CD4-positive, alpha-beta T cell treated with Interleukin-2 at 100 ng/mL for 4 hours (primary cell): ENCODE results near the gene HSD11B1L.

Source experiments
- DNase-seq: peaks from one replicate; pipeline ENCODE4 v3.0.0-alpha.2; 2020; ENCODE audit warnings: low spot score

HSD11B1L gene

GRCh38 chr19:5666921-5667610 is 13.8 kb upstream of the HSD11B1L start:
- DNase-seq: no peak

- no peak for DNase-seq
These were observed 13.0 kb upstream of the HSD11B1L start for GRCh38 chr19:5667751-5668271.

GRCh38 chr19:5669212-5669611 is 11.6 kb upstream of the HSD11B1L start:
- no peak for DNase-seq

- no peak for DNase-seq
These were observed 9.2 kb upstream of the HSD11B1L start for GRCh38 chr19:5671600-5671999.

GRCh38 chr19:5672708-5673459 is 7.9 kb upstream of the HSD11B1L start:
- no peak for DNase-seq

GRCh38 chr19:5673752-5674151 is 7.1 kb upstream of the HSD11B1L start:
- DNase-seq: no peak

GRCh38 chr19:5674714-5675113 is 6.1 kb upstream of the HSD11B1L start:
- no peak for DNase-seq

- no peak for DNase-seq
These were observed 4.6 kb upstream of the HSD11B1L start for GRCh38 chr19:5676105-5676771.

- no peak for DNase-seq
These were observed 4.1 kb upstream of the HSD11B1L start for GRCh38 chr19:5676772-5677105.

GRCh38 chr19:5677136-5677535 is 3.7 kb upstream of the HSD11B1L start:
- DNase-seq: no peak

- no peak for DNase-seq
These were observed 3.2 kb upstream of the HSD11B1L start for GRCh38 chr19:5677580-5677979.

- DNase-seq: no peak
These were observed 2.6 kb upstream of the HSD11B1L start for GRCh38 chr19:5678071-5678718.

- DNase-seq: no peak
These were observed 1.3 kb upstream of the HSD11B1L start for GRCh38 chr19:5679289-5680083.

GRCh38 chr19:5680084-5680436 is 767 bp upstream of the HSD11B1L start:
- no peak for DNase-seq

- no peak for DNase-seq
These were observed 722 bp downstream of the HSD11B1L start for GRCh38 chr19:5681391-5682106.

- no peak for DNase-seq
These were observed 1.3 kb downstream of the HSD11B1L start for GRCh38 chr19:5682107-5682482.

- DNase-seq: no peak
These were observed 2.5 kb downstream of the HSD11B1L start for GRCh38 chr19:5683177-5683886.

GRCh38 chr19:5684694-5685430 is 4.0 kb downstream of the HSD11B1L start:
- DNase-seq: no peak

GRCh38 chr19:5686326-5686646 is 5.5 kb downstream of the HSD11B1L start:
- DNase-seq: no peak
